Osteocyte (in vitro differentiated cells): Measurements from ENCODE around the gene CNTN2. TPM values are rescaled to one million over a fixed set of nuclear protein-coding genes. Genes with fewer than 3 reads are reported as not detected.

Experiments
- DNase-seq: peaks from one replicate; pipeline ENCODE4 v3.0.0; 2021; ENCODE audit warnings: mixed read lengths; ENCODE audit not compliant: unreplicated experiment; ENCODE audit errors: extremely low spot score
- H3K27ac Mint-ChIP-seq: one replicate; pipeline ENCODE4 v1.8.0; 2021; ENCODE audit warnings: mild to moderate bottlenecking, mixed read lengths; ENCODE audit not compliant: unreplicated experiment
- H3K27me3 Mint-ChIP-seq: one replicate; pipeline ENCODE4 v1.8.0; 2021; ENCODE audit warnings: mixed read lengths; ENCODE audit not compliant: unreplicated experiment
- H3K36me3 Mint-ChIP-seq: one replicate; pipeline ENCODE4 v1.8.0; 2021; ENCODE audit warnings: mixed read lengths; ENCODE audit not compliant: unreplicated experiment
- H3K4me1 Mint-ChIP-seq: one replicate; pipeline ENCODE4 v1.8.0; 2021; ENCODE audit warnings: mixed read lengths; ENCODE audit not compliant: unreplicated experiment
- H3K4me3 Mint-ChIP-seq: one replicate; pipeline ENCODE4 v1.8.0; 2021; ENCODE audit warnings: mild to moderate bottlenecking, moderate library complexity, mixed read lengths; ENCODE audit not compliant: unreplicated experiment
- H3K9me3 Mint-ChIP-seq: one replicate; pipeline ENCODE4 v1.8.0; 2021; ENCODE audit warnings: mixed read lengths; ENCODE audit not compliant: unreplicated experiment
- CTCF ChIP-seq: fragments of 200-600 bp; sonication (generic); IDR thresholded peaks from 2 replicates; pipeline ENCODE4 v1.5.0; 2021; ENCODE audit warnings: antibody characterized with exemption, mild to moderate bottlenecking, moderate library complexity
- total RNA-seq: library from RNA; stranded (reverse); gene quantifications from 2 replicates; pipeline ENCODE4 v1.2.1, GENCODE V29; 2021

The CNTN2 gene
- total RNA-seq, 1 donor from 2014 or later = not detected

- H3K9me3 Mint-ChIP-seq = no peaks in the 10 kb centered on the region
- no peak for TF ChIP-seq CTCF
- H3K36me3 Mint-ChIP-seq = no peaks in the 10 kb centered on the region
- H3K27me3 Mint-ChIP-seq = peaks cover under 1% of the 10 kb centered on the region
- peaks cover 2% of the 10 kb centered on the region for H3K4me1 Mint-ChIP-seq
- H3K27ac Mint-ChIP-seq = no peak overlapping the region
- no peak overlapping the region for H3K4me3 Mint-ChIP-seq
- no peak for DNase-seq
These were observed 29.9 kb downstream of the CNTN2 start for GRCh38 chr1:205072881-205073280.

- no peak for TF ChIP-seq CTCF
- Mint-ChIP-seq H3K4me3 (no peak overlapping the region), H3K27ac (no peak overlapping the region), H3K4me1 (peaks cover 2% of the 10 kb centered on the region), H3K27me3 (no peaks in the 10 kb centered on the region), H3K9me3 (no peaks in the 10 kb centered on the region), H3K36me3 (no peaks in the 10 kb centered on the region)
- DNase-seq = no peak
These were observed 30.5 kb downstream of the CNTN2 start for GRCh38 chr1:205073511-205073910.

- Mint-ChIP-seq H3K27me3 (no peaks in the 10 kb centered on the region), H3K4me3 (no peak overlapping the region), H3K4me1 (no peaks in the 10 kb centered on the region), H3K9me3 (no peaks in the 10 kb centered on the region), H3K36me3 (no peaks in the 10 kb centered on the region), H3K27ac (no peak overlapping the region)
- DNase-seq = no peak
- no peak for TF ChIP-seq CTCF
These were observed 31.1 kb downstream of the CNTN2 start for GRCh38 chr1:205074084-205074483.

GRCh38 chr1:205074513-205074912, 31.5 kb downstream of the CNTN2 start:
- Mint-ChIP-seq H3K9me3 (no peaks in the 10 kb centered on the region), H3K4me3 (no peak overlapping the region), H3K27ac (no peak overlapping the region), H3K27me3 (no peaks in the 10 kb centered on the region), H3K4me1 (no peaks in the 10 kb centered on the region), H3K36me3 (no peaks in the 10 kb centered on the region)
- TF ChIP-seq CTCF = no peak
- DNase-seq = no peak

GRCh38 chr1:205075642-205076155, 32.7 kb downstream of the CNTN2 start:
- no peaks in the 10 kb centered on the region for H3K9me3 Mint-ChIP-seq
- no peaks in the 10 kb centered on the region for H3K36me3 Mint-ChIP-seq
- H3K27me3 Mint-ChIP-seq = no peaks in the 10 kb centered on the region
- H3K27ac Mint-ChIP-seq = no peak overlapping the region
- no peak overlapping the region for H3K4me3 Mint-ChIP-seq
- H3K4me1 Mint-ChIP-seq = no peaks in the 10 kb centered on the region
- no peak for DNase-seq
- no peak for TF ChIP-seq CTCF
